Skeletal muscle satellite cell (primary cell): ENCODE measurements around the gene TNXB.
"Not testable (repeated sequence)": the region's sequence is repeated elsewhere in the genome, so short reads cannot be mapped to it uniquely, and the experiment has no call there.

Experiments
- H3K27me3 ChIP-seq: 2 replicates; pipeline ENCODE4 v1.7.0; 2013; ENCODE audit warnings: low read length; ENCODE audit not compliant: control insufficient read depth, insufficient read depth
- H3K36me3 ChIP-seq: 2 replicates; pipeline ENCODE4 v1.7.0; 2013; ENCODE audit warnings: mild to moderate bottlenecking, control low read depth, low read length; ENCODE audit not compliant: insufficient read depth
- H3K4me1 ChIP-seq: 2 replicates; pipeline ENCODE4 v1.7.0; 2013; ENCODE audit warnings: low read length; ENCODE audit not compliant: control insufficient read depth, insufficient read depth
- H3K4me2 ChIP-seq: 2 replicates; pipeline ENCODE4 v1.7.0; 2013; ENCODE audit warnings: mild to moderate bottlenecking, low read length
- H3K4me3 ChIP-seq: 2 replicates; pipeline ENCODE4 v1.7.0; 2013; ENCODE audit warnings: low read length
- H3K9ac ChIP-seq: 2 replicates; pipeline ENCODE4 v1.7.0; 2013; ENCODE audit warnings: mild to moderate bottlenecking, low read depth, low read length, moderate library complexity
- H3K9me3 ChIP-seq: replicated peaks from 2 replicates; pipeline ENCODE4 v1.7.0; 2013; ENCODE audit warnings: mild to moderate bottlenecking, control low read depth, low read length

The TNXB gene

GRCh38 chr6:32047855-32048766, 61.0 kb downstream of the TNXB start:
- Histone ChIP-seq H3K4me1 (peaks cover 13% of the 10 kb centered on the region), H3K9ac (no peak overlapping the region), H3K9me3 (no peaks in the 10 kb centered on the region), H3K36me3 (no peaks in the 10 kb centered on the region), H3K4me2 (no peak overlapping the region), H3K4me3 (no peak overlapping the region), H3K27me3 (peaks cover 31% of the 10 kb centered on the region)

- Histone ChIP-seq H3K4me2 (peak overlapping the region; percentile 47), H3K36me3 (no peaks in the 10 kb centered on the region), H3K4me1 (peaks cover 13% of the 10 kb centered on the region), H3K9ac (no peak overlapping the region), H3K4me3 (no peak overlapping the region), H3K9me3 (no peaks in the 10 kb centered on the region), H3K27me3 (peaks cover 26% of the 10 kb centered on the region)
Measured at GRCh38 chr6:32047539-32047854, 61.6 kb downstream of the TNXB start.

GRCh38 chr6:32047084-32047478, 62.1 kb downstream of the TNXB start:
- Histone ChIP-seq H3K9me3 (no peaks in the 10 kb centered on the region), H3K36me3 (no peaks in the 10 kb centered on the region), H3K27me3 (peaks cover 26% of the 10 kb centered on the region), H3K4me2 (peak overlapping the region; percentile 47), H3K9ac (no peak overlapping the region), H3K4me3 (no peak overlapping the region), H3K4me1 (peaks cover 13% of the 10 kb centered on the region)

- H3K27me3 ChIP-seq, result peaks cover 21% of the 10 kb centered on the region
- H3K4me3 ChIP-seq, result no peak overlapping the region
- H3K9ac ChIP-seq, result no peak overlapping the region
- peaks cover 13% of the 10 kb centered on the region for H3K4me1 ChIP-seq
- H3K36me3 ChIP-seq, result no peaks in the 10 kb centered on the region
- H3K4me2 ChIP-seq, result peak overlapping the region; percentile 47
- H3K9me3 ChIP-seq, result no peaks in the 10 kb centered on the region
Measured at GRCh38 chr6:32046450-32047083, 62.6 kb downstream of the TNXB start.

- H3K27me3 ChIP-seq, result peaks cover 14% of the 10 kb centered on the region
- H3K4me1 ChIP-seq, result peaks cover 13% of the 10 kb centered on the region
- no peak overlapping the region for H3K9ac ChIP-seq
- no peak overlapping the region for H3K4me3 ChIP-seq
- H3K4me2 ChIP-seq, result no peak overlapping the region
- no peaks in the 10 kb centered on the region for H3K36me3 ChIP-seq
- H3K9me3 ChIP-seq, result no peaks in the 10 kb centered on the region
Measured at GRCh38 chr6:32045811-32046449, 63.2 kb downstream of the TNXB start.

GRCh38 chr6:32044916-32045315, 64.2 kb downstream of the TNXB start:
- not testable (repeated sequence) for H3K36me3 ChIP-seq, H3K4me2 ChIP-seq, H3K9me3 ChIP-seq, H3K4me3 ChIP-seq, H3K27me3 ChIP-seq, H3K9ac ChIP-seq
- peaks cover 13% of the 10 kb centered on the region for H3K4me1 ChIP-seq

- H3K9me3 ChIP-seq, H3K36me3 ChIP-seq, H3K4me3 ChIP-seq, H3K4me2 ChIP-seq, H3K9ac ChIP-seq: not testable (repeated sequence)
- peaks cover 11% of the 10 kb centered on the region for H3K27me3 ChIP-seq
- peaks cover 13% of the 10 kb centered on the region for H3K4me1 ChIP-seq
Measured at GRCh38 chr6:32043589-32044380, 65.4 kb downstream of the TNXB start.

- H3K27me3 ChIP-seq, H3K4me3 ChIP-seq, H3K4me2 ChIP-seq, H3K9me3 ChIP-seq, H3K36me3 ChIP-seq, H3K4me1 ChIP-seq, H3K9ac ChIP-seq: not testable (repeated sequence)
Measured at GRCh38 chr6:32042276-32042675, 66.9 kb downstream of the TNXB start.

- H3K4me1 ChIP-seq, H3K4me3 ChIP-seq, H3K4me2 ChIP-seq, H3K9ac ChIP-seq, H3K36me3 ChIP-seq, H3K27me3 ChIP-seq, H3K9me3 ChIP-seq: not testable (repeated sequence)
Measured at GRCh38 chr6:32041385-32041784, 67.8 kb downstream of the TNXB start.

- H3K9me3 ChIP-seq, H3K4me2 ChIP-seq, H3K4me3 ChIP-seq, H3K27me3 ChIP-seq, H3K4me1 ChIP-seq, H3K9ac ChIP-seq, H3K36me3 ChIP-seq: not testable (repeated sequence)
Measured at GRCh38 chr6:32041050-32041321, 68.2 kb downstream of the TNXB start.

- H3K4me1 ChIP-seq, H3K9ac ChIP-seq, H3K9me3 ChIP-seq, H3K36me3 ChIP-seq, H3K4me2 ChIP-seq, H3K27me3 ChIP-seq, H3K4me3 ChIP-seq: not testable (repeated sequence)
Measured at GRCh38 chr6:32040299-32041049, 68.7 kb downstream of the TNXB start.
